HL-60 (cell line): ENCODE measurements around the gene ZMYND10.

ENCODE experiments used
- POLR2AphosphoS5 ChIP-seq: IDR thresholded peaks from 2 replicates; pipeline ENCODE4 v1.6.1; 2012; ENCODE audit warnings: low read depth
- TF ChIP-seq, protein P1 (sequence below): IDR thresholded peaks from one replicate; pipeline ENCODE4 v1.5.1; 2011; ENCODE audit warnings: low read length, control low read depth, inconsistent platforms; ENCODE audit not compliant: insufficient read depth

DNA sequence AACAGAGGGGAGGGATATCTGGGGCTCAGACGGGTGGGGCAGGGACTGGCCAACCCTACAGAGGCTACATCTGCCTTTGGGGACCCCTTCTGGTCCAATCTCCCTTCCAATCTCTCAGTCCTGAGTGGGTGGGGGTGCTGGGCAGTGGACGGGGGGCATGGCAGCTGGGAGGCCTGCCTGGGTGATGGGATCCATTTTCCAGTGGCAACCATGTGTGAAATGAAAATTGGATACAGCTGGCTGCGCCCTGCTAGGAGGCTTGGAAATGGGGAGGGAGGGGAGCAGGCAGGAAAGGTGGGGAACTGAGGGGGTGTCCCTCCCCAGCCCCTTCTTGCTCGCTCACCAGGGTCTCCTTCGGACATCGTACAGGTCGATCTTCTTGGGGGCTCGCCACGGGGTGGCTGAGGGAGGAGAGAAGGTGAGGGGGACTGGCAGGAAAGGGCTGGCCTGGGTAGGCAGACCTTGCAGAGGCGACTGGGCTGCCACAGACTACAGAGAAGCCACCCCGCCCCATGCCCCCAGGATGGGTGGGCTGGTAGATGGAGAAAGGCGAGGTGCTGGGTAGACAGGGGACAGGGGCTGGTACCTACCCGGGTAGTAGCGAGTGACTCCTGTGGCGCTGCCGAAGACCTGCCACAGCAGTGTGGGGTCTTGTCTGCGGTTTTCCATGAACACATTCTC lies 35.0 kb upstream of the ZMYND10 start:
- TF ChIP-seq, protein P1, sequence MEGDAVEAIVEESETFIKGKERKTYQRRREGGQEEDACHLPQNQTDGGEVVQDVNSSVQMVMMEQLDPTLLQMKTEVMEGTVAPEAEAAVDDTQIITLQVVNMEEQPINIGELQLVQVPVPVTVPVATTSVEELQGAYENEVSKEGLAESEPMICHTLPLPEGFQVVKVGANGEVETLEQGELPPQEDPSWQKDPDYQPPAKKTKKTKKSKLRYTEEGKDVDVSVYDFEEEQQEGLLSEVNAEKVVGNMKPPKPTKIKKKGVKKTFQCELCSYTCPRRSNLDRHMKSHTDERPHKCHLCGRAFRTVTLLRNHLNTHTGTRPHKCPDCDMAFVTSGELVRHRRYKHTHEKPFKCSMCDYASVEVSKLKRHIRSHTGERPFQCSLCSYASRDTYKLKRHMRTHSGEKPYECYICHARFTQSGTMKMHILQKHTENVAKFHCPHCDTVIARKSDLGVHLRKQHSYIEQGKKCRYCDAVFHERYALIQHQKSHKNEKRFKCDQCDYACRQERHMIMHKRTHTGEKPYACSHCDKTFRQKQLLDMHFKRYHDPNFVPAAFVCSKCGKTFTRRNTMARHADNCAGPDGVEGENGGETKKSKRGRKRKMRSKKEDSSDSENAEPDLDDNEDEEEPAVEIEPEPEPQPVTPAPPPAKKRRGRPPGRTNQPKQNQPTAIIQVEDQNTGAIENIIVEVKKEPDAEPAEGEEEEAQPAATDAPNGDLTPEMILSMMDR = no peak
- no peak for TF ChIP-seq POLR2AphosphoS5
